Effector memory CD4-positive, alpha-beta T cell (primary cell): ENCODE measurements around the gene TMEM255B.

ENCODE experiments used
- DNase-seq, 3 donors: peaks; one replicate each; pipeline ENCODE4 v3.0.0-alpha.2; 2020
- H3K27ac ChIP-seq: 2 replicates; pipeline ENCODE4 v1.7.0; 2013; ENCODE audit warnings: mild to moderate bottlenecking, low read length, moderate library complexity; ENCODE audit not compliant: insufficient read depth, poor library complexity, severe bottlenecking
- H3K27me3 ChIP-seq: replicated peaks from 2 replicates; pipeline ENCODE4 v1.7.0; 2013; ENCODE audit warnings: mild to moderate bottlenecking, low read length; ENCODE audit not compliant: insufficient read depth, control insufficient read depth, poor library complexity, severe bottlenecking
- H3K36me3 ChIP-seq: 2 replicates; pipeline ENCODE4 v1.7.0; 2013; ENCODE audit warnings: mild to moderate bottlenecking, low read length, moderate library complexity; ENCODE audit not compliant: control insufficient read depth, insufficient read depth
- H3K4me1 ChIP-seq: 2 replicates; pipeline ENCODE4 v1.7.0; 2013; ENCODE audit warnings: low read length, mild to moderate bottlenecking; ENCODE audit not compliant: control insufficient read depth, insufficient read depth, poor library complexity, severe bottlenecking
- H3K4me3 ChIP-seq: 2 replicates; pipeline ENCODE4 v1.7.0; 2013; ENCODE audit warnings: low read length, low read depth, mild to moderate bottlenecking; ENCODE audit not compliant: insufficient read depth, poor library complexity, severe bottlenecking
- H3K9me3 ChIP-seq: 2 replicates; pipeline ENCODE4 v1.7.0; 2013; ENCODE audit warnings: mild to moderate bottlenecking, low read length, moderate library complexity; ENCODE audit not compliant: control insufficient read depth

Gene TMEM255B

GRCh38 chr13:113728571-113729054 lies 30.4 kb upstream of the TMEM255B start:
- no peak for DNase-seq
- no peak overlapping the region for H3K27ac ChIP-seq
- H3K9me3 ChIP-seq, result no peaks in the 10 kb centered on the region
- peaks cover 14% of the 10 kb centered on the region for H3K4me1 ChIP-seq
- no peaks in the 10 kb centered on the region for H3K36me3 ChIP-seq
- H3K4me3 ChIP-seq, result no peak overlapping the region
- H3K27me3 ChIP-seq, result peaks cover 10% of the 10 kb centered on the region

GRCh38 chr13:113729187-113730019 lies 29.6 kb upstream of the TMEM255B start:
- H3K4me3 ChIP-seq, result no peak overlapping the region
- peaks cover 10% of the 10 kb centered on the region for H3K27me3 ChIP-seq
- no peaks in the 10 kb centered on the region for H3K36me3 ChIP-seq
- DNase-seq, result no peak
- peaks cover 12% of the 10 kb centered on the region for H3K4me1 ChIP-seq
- H3K9me3 ChIP-seq, result no peaks in the 10 kb centered on the region
- H3K27ac ChIP-seq, result no peak overlapping the region

- no peak overlapping the region for H3K27ac ChIP-seq
- no peaks in the 10 kb centered on the region for H3K9me3 ChIP-seq
- H3K27me3 ChIP-seq, result peaks cover 10% of the 10 kb centered on the region
- peaks cover 8% of the 10 kb centered on the region for H3K4me1 ChIP-seq
- DNase-seq, result no peak
- no peaks in the 10 kb centered on the region for H3K36me3 ChIP-seq
- no peak overlapping the region for H3K4me3 ChIP-seq
These were observed 28.8 kb upstream of the TMEM255B start for GRCh38 chr13:113730258-113730691.

- H3K4me3 ChIP-seq, result no peak overlapping the region
- no peaks in the 10 kb centered on the region for H3K36me3 ChIP-seq
- no peak for DNase-seq
- H3K9me3 ChIP-seq, result no peaks in the 10 kb centered on the region
- peaks cover 10% of the 10 kb centered on the region for H3K27me3 ChIP-seq
- no peak overlapping the region for H3K27ac ChIP-seq
- peaks cover 8% of the 10 kb centered on the region for H3K4me1 ChIP-seq
These were observed 28.2 kb upstream of the TMEM255B start for GRCh38 chr13:113730831-113731191.

- H3K4me1 ChIP-seq, result peaks cover 5% of the 10 kb centered on the region
- no peak for DNase-seq
- H3K27me3 ChIP-seq, result peaks cover 10% of the 10 kb centered on the region
- H3K4me3 ChIP-seq, result no peak overlapping the region
- no peaks in the 10 kb centered on the region for H3K9me3 ChIP-seq
- no peak overlapping the region for H3K27ac ChIP-seq
- H3K36me3 ChIP-seq, result no peaks in the 10 kb centered on the region
These were observed 27.5 kb upstream of the TMEM255B start for GRCh38 chr13:113731192-113732175.

GRCh38 chr13:113732176-113732960 lies 26.7 kb upstream of the TMEM255B start:
- Histone ChIP-seq H3K4me3 (no peak overlapping the region), H3K36me3 (no peaks in the 10 kb centered on the region), H3K9me3 (no peaks in the 10 kb centered on the region), H3K27ac (no peak overlapping the region), H3K27me3 (peaks cover 10% of the 10 kb centered on the region), H3K4me1 (no peaks in the 10 kb centered on the region)
- DNase-seq, result no peak

- Histone ChIP-seq H3K27me3 (peaks cover 10% of the 10 kb centered on the region), H3K9me3 (no peaks in the 10 kb centered on the region), H3K4me3 (no peak overlapping the region), H3K27ac (no peak overlapping the region), H3K4me1 (no peaks in the 10 kb centered on the region), H3K36me3 (no peaks in the 10 kb centered on the region)
- DNase-seq, result no peak
These were observed 25.8 kb upstream of the TMEM255B start for GRCh38 chr13:113732961-113733950.

- Histone ChIP-seq H3K27ac (no peak overlapping the region), H3K36me3 (no peaks in the 10 kb centered on the region), H3K4me3 (no peak overlapping the region), H3K4me1 (no peaks in the 10 kb centered on the region), H3K27me3 (peaks cover 7% of the 10 kb centered on the region), H3K9me3 (no peaks in the 10 kb centered on the region)
- no peak for DNase-seq
These were observed 24.8 kb upstream of the TMEM255B start for GRCh38 chr13:113734099-113734825.
